T-helper 2 cell treated with Interferon-gamma antibody and Interleukin-4, amounts not matched to agents 100 ng/mL and 5 ng/mL, for 36 hours (primary cell): Measurements from ENCODE around the gene GLI2. TPM values are rescaled to one million over a fixed set of nuclear protein-coding genes. Genes with fewer than 3 reads are reported as not detected.

Source experiments
- intact Hi-C: fragments of 100-400 bp; cut with micrococcal nuclease; formaldehyde crosslinking; loops from one replicate; pipeline ENCODE4 v1.15.1; 2023
- total RNA-seq: library from RNA; stranded (reverse); gene quantifications from 2 replicates; pipeline ENCODE4 v1.2.3, GENCODE V29; 2022

GLI2 gene
- 0.36 and 0.43 TPM in 2 replicates for total RNA-seq

- intact Hi-C loops = no loop called here
These were observed at the start of gene GLI2 for GRCh38 chr2:120735746-120736170. Gene GLI2 (plus strand): TSS chr2:120735868. CDS start chr2:120797321, 61,453 bp downstream.

GRCh38 chr2:120685974-120686297, 49.7 kb upstream of the GLI2 start:
- intact Hi-C loops = no loop called here

GRCh38 chr2:120686511-120687168, 49.0 kb upstream of the GLI2 start:
- intact Hi-C loops = no loop called here

GRCh38 chr2:120687210-120687609, 48.5 kb upstream of the GLI2 start:
- intact Hi-C loops = no loop called here

- intact Hi-C loops = no loop called here
These were observed 45.1 kb upstream of the GLI2 start for GRCh38 chr2:120690521-120690920.

- intact Hi-C loops = no loop called here
These were observed 44.3 kb upstream of the GLI2 start for GRCh38 chr2:120691410-120691809.

- intact Hi-C loops = no loop called here
These were observed 43.0 kb upstream of the GLI2 start for GRCh38 chr2:120692691-120693090.

- intact Hi-C loops = no loop called here
These were observed 42.5 kb upstream of the GLI2 start for GRCh38 chr2:120693121-120693520.

GRCh38 chr2:120694034-120694433, 41.6 kb upstream of the GLI2 start:
- intact Hi-C loops = no loop called here

GRCh38 chr2:120697471-120697870, 38.2 kb upstream of the GLI2 start:
- intact Hi-C loops = no loop called here

GRCh38 chr2:120699292-120699691, 36.4 kb upstream of the GLI2 start:
- intact Hi-C loops = no loop called here

GRCh38 chr2:120700659-120701058, 35.0 kb upstream of the GLI2 start:
- intact Hi-C loops = no loop called here

- intact Hi-C loops = no loop called here
These were observed 34.6 kb upstream of the GLI2 start for GRCh38 chr2:120701096-120701495.

- intact Hi-C loops = no loop called here
These were observed 34.2 kb upstream of the GLI2 start for GRCh38 chr2:120701499-120701898.

GRCh38 chr2:120702061-120702460, 33.6 kb upstream of the GLI2 start:
- intact Hi-C loops = no loop called here

GRCh38 chr2:120702801-120703200, 32.9 kb upstream of the GLI2 start:
- intact Hi-C loops = no loop called here

GRCh38 chr2:120703330-120703994, 32.2 kb upstream of the GLI2 start:
- intact Hi-C loops = no loop called here

GRCh38 chr2:120704696-120705095, 31.0 kb upstream of the GLI2 start:
- intact Hi-C loops = no loop called here

- intact Hi-C loops = no loop called here
These were observed 27.9 kb upstream of the GLI2 start for GRCh38 chr2:120707816-120708215.

- intact Hi-C loops = no loop called here
These were observed 26.6 kb upstream of the GLI2 start for GRCh38 chr2:120708944-120709607.

GRCh38 chr2:120709608-120710041, 26.0 kb upstream of the GLI2 start:
- intact Hi-C loops = no loop called here

- intact Hi-C loops = no loop called here
These were observed 25.4 kb upstream of the GLI2 start for GRCh38 chr2:120710256-120710655.

GRCh38 chr2:120711694-120712093, 24.0 kb upstream of the GLI2 start:
- intact Hi-C loops = no loop called here
